ENCODE data around the gene STPG4.

The STPG4 gene

GRCh38 chr2:47056868-47057686 lies 98.0 kb downstream of the STPG4 start:
- Histone ChIP-seq H3K36me3 (ENCODE audit: control insufficient read depth in 2 of 2, insufficient read depth in 1 of 2, low read length in 2 of 2) (peaks cover 0 to 8% of the 10 kb centered on the region in 2 experiments; a peak in 1 of 3 replicates), H3K9me3 (ENCODE audit: control insufficient read depth, insufficient read depth, low read depth, low read length) (no peaks in the 10 kb centered on the region), H3K4me1 (ENCODE audit: control insufficient read depth, insufficient read depth, low read length) (no peaks in the 10 kb centered on the region), H3K4me3 (ENCODE audit: low read depth, low read length) (no peak overlapping the region), H3K27ac (ENCODE audit: extremely low read depth, low read depth, low read length) (no peak overlapping the region)
- ChIA-PET POLR2A (no interaction called here), CTCF (interaction anchor here (0.6 kb wide), 1 partner anchor 127 kb away, joined by 3 read pairs; no protein-coding TSS in a partner anchor)
- TF ChIP-seq ZNF19 (tag by site-specific recombination; IDR thresholded peaks at IDR 0.05; ENCODE audit: low read depth) (no peak), ZNF600 (tag by site-specific recombination; IDR thresholded peaks at IDR 0.05) (no peak), ZNF394 (tag by site-specific recombination; IDR thresholded peaks at IDR 0.05; ENCODE audit: borderline replicate concordance) (no peak), ZNF660 (tag by site-specific recombination; IDR thresholded peaks at IDR 0.05) (no peak), ZSCAN30 (tag by site-specific recombination; IDR thresholded peaks at IDR 0.05) (no peak), ZNF391 (tag by site-specific recombination; IDR thresholded peaks at IDR 0.05; ENCODE audit: borderline replicate concordance, low read depth) (no peak), ZNF132 (tag by site-specific recombination; IDR thresholded peaks at IDR 0.05; ENCODE audit: borderline replicate concordance) (no peak), ZBTB11 (tag by site-specific recombination; conservative IDR thresholded peaks at IDR 0.05; ENCODE audit: low read depth) (no peak), ZNF521 (tag by site-specific recombination; IDR thresholded peaks at IDR 0.05) (no peak)
- TF ChIP-seq, protein P1, sequence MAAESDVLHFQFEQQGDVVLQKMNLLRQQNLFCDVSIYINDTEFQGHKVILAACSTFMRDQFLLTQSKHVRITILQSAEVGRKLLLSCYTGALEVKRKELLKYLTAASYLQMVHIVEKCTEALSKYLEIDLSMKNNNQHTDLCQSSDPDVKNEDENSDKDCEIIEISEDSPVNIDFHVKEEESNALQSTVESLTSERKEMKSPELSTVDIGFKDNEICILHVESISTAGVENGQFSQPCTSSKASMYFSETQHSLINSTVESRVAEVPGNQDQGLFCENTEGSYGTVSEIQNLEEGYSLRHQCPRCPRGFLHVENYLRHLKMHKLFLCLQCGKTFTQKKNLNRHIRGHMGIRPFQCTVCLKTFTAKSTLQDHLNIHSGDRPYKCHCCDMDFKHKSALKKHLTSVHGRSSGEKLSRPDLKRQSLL (tag by site-specific recombination; IDR thresholded peaks at IDR 0.05): no peak

DNA sequence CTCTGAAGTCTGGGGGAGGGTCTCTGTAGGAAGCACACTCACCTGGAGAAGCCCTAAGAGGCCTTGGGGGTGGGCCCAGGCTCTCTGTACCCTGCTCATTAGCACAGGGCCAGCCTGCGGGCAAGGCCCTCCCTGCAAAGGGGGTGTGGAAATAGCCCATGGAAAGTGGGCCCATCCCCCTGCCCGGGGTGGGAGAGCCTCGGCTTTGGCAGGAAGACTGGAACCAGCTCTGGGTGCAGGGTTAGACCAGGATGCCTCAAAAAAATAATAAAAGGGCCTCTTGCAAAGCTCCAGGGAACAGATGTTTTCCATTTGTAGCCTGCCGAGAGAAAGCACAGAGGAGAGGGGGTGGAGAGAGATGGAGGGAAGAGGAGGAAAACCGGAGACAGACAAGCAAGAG lies 98.7 kb downstream of the STPG4 start:
- H3K4me1 ChIP-seq (ENCODE audit: control insufficient read depth, insufficient read depth, low read length): no peaks in the 10 kb centered on the region
- ChIA-PET POLR2A (no interaction called here), CTCF (interaction anchor here (0.6 kb wide), 1 partner anchor 128 kb away, joined by 3 read pairs; no protein-coding TSS in a partner anchor)
- no peaks in the 10 kb centered on the region for H3K9me3 ChIP-seq (ENCODE audit: control insufficient read depth, insufficient read depth, low read depth, low read length)
- TF ChIP-seq ZNF121 (tag by site-specific recombination; IDR thresholded peaks at IDR 0.05): no peak
- TF ChIP-seq ZSCAN30 (tag by site-specific recombination; IDR thresholded peaks at IDR 0.05): no peak
- TF ChIP-seq ZNF350 (tag by site-specific recombination; IDR thresholded peaks at IDR 0.05): no peak
- no peak for TF ChIP-seq KLF9 (tag by site-specific recombination; IDR thresholded peaks at IDR 0.05; ENCODE audit: low read depth)
- TF ChIP-seq ZNF48 (tag by site-specific recombination; IDR thresholded peaks at IDR 0.05): no peak
- no peak for TF ChIP-seq ELK4 (IDR thresholded peaks at IDR 0.05; ENCODE audit: borderline replicate concordance, low read depth, low read length)
- TF ChIP-seq ZNF24 (tag by site-specific recombination; IDR thresholded peaks at IDR 0.05): no peak
- TF ChIP-seq ZNF530 (tag by site-specific recombination; IDR thresholded peaks at IDR 0.05; ENCODE audit: low read depth): no peak
- TF ChIP-seq, protein P2, sequence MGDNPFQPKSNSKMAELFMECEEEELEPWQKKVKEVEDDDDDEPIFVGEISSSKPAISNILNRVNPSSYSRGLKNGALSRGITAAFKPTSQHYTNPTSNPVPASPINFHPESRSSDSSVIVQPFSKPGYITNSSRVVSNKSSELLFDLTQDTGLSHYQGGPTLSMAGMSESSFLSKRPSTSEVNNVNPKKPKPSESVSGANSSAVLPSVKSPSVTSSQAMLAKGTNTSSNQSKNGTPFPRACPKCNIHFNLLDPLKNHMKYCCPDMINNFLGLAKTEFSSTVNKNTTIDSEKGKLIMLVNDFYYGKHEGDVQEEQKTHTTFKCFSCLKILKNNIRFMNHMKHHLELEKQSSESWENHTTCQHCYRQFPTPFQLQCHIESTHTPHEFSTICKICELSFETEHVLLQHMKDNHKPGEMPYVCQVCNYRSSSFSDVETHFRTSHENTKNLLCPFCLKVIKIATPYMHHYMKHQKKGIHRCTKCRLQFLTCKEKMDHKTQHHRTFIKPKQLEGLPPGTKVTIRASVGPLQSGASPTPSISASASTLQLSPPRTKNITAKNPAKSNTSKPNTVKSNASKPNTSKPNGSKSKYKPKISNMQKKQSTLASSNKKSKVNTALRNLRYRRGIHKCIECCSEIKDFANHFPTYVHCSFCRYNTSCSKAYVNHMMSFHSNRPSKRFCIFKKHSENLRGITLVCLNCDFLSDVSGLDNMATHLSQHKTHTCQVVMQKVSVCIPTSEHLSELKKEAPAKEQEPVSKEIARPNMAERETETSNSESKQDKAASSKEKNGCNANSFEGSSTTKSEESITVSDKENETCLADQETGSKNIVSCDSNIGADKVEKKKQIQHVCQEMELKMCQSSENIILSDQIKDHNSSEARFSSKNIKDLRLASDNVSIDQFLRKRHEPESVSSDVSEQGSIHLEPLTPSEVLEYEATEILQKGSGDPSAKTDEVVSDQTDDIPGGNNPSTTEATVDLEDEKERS (tag by site-specific recombination; IDR thresholded peaks at IDR 0.05): no peak
- TF ChIP-seq ZNF585B (tag by site-specific recombination; IDR thresholded peaks at IDR 0.05): no peak
- no peak for TF ChIP-seq ZNF561 (tag by site-specific recombination; IDR thresholded peaks at IDR 0.05; ENCODE audit: borderline replicate concordance)
- no peak for TF ChIP-seq ZNF341 (tag by site-specific recombination; IDR thresholded peaks at IDR 0.05; ENCODE audit: low read depth)
- TF ChIP-seq SP3 (tag by site-specific recombination; IDR thresholded peaks at IDR 0.05): no peak
- no peak for TF ChIP-seq ZNF707 (tag by site-specific recombination; IDR thresholded peaks at IDR 0.05)
- no peak for TF ChIP-seq ZNF677 (tag by site-specific recombination; IDR thresholded peaks at IDR 0.05)
- TF ChIP-seq REPIN1 (tag by site-specific recombination; IDR thresholded peaks at IDR 0.05; ENCODE audit: low read depth): no peak
- TF ChIP-seq SP7 (tag by site-specific recombination; IDR thresholded peaks at IDR 0.05): no peak
- no peak for TF ChIP-seq SCRT2 (tag by site-specific recombination; IDR thresholded peaks at IDR 0.05)
- peaks cover 0 to 13% of the 10 kb centered on the region in 2 experiments; a peak in 1 of 3 replicates for H3K36me3 ChIP-seq (ENCODE audit: control insufficient read depth in 2 of 2, insufficient read depth in 1 of 2, low read length in 2 of 2)
- no peak overlapping the region for H3K27ac ChIP-seq (ENCODE audit: extremely low read depth, low read depth, low read length)
- H3K4me3 ChIP-seq (ENCODE audit: low read depth, low read length): no peak overlapping the region

Data from HEK293 (cell line).